Osteocyte (in vitro differentiated cells): ENCODE data around the gene PRAMEF12. TPM values are rescaled to one million over a fixed set of nuclear protein-coding genes. Genes with fewer than 3 reads are reported as not detected.
"Not testable (repeated sequence)": the region's sequence is repeated elsewhere in the genome, so short reads cannot be mapped to it uniquely, and the experiment has no call there.

Source experiments
- DNase-seq: peaks from one replicate; pipeline ENCODE4 v3.0.0; 2021; ENCODE audit warnings: mixed read lengths; ENCODE audit not compliant: unreplicated experiment; ENCODE audit errors: extremely low spot score
- H3K27ac Mint-ChIP-seq: one replicate; pipeline ENCODE4 v1.8.0; 2021; ENCODE audit warnings: mild to moderate bottlenecking, mixed read lengths; ENCODE audit not compliant: unreplicated experiment
- H3K27me3 Mint-ChIP-seq: one replicate; pipeline ENCODE4 v1.8.0; 2021; ENCODE audit warnings: mixed read lengths; ENCODE audit not compliant: unreplicated experiment
- H3K36me3 Mint-ChIP-seq: one replicate; pipeline ENCODE4 v1.8.0; 2021; ENCODE audit warnings: mixed read lengths; ENCODE audit not compliant: unreplicated experiment
- H3K4me1 Mint-ChIP-seq: one replicate; pipeline ENCODE4 v1.8.0; 2021; ENCODE audit warnings: mixed read lengths; ENCODE audit not compliant: unreplicated experiment
- H3K4me3 Mint-ChIP-seq: one replicate; pipeline ENCODE4 v1.8.0; 2021; ENCODE audit warnings: mild to moderate bottlenecking, moderate library complexity, mixed read lengths; ENCODE audit not compliant: unreplicated experiment
- H3K9me3 Mint-ChIP-seq: one replicate; pipeline ENCODE4 v1.8.0; 2021; ENCODE audit warnings: mixed read lengths; ENCODE audit not compliant: unreplicated experiment
- CTCF ChIP-seq: fragments of 200-600 bp; sonication (generic); IDR thresholded peaks from 2 replicates; pipeline ENCODE4 v1.5.0; 2021; ENCODE audit warnings: antibody characterized with exemption, mild to moderate bottlenecking, moderate library complexity
- total RNA-seq: library from RNA; stranded (reverse); gene quantifications from 2 replicates; pipeline ENCODE4 v1.2.1, GENCODE V29; 2021

Gene PRAMEF12
- total RNA-seq, 1 donor from 2014 or later: not detected

DNA sequence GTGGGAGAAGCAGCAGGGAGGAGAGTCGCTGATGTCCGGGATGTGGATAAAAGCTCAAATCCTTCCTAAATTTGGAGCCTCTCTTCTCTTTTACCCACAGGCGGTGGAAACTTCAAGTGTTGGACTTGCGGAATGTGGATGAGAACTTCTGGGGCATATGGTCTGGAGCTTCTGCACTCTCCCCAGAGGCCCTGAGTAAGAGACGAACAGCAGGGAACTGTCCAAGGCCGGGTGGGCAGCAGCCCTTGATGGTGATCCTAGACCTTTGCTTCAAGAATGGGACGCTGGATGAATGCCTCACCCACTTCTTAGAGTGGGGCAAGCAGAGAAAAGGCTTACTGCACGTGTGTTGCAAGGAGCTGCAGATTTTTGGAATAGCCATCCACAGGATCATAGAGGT, 1.9 kb downstream of the PRAMEF12 start:
- Mint-ChIP-seq H3K27ac (no peak overlapping the region), H3K36me3 (no peaks in the 10 kb centered on the region), H3K4me1 (no peaks in the 10 kb centered on the region), H3K27me3 (peaks cover 3% of the 10 kb centered on the region), H3K9me3 (peaks cover 8% of the 10 kb centered on the region), H3K4me3 (no peak overlapping the region)
- DNase-seq: peak; percentile 56
- no peak for TF ChIP-seq CTCF

DNA sequence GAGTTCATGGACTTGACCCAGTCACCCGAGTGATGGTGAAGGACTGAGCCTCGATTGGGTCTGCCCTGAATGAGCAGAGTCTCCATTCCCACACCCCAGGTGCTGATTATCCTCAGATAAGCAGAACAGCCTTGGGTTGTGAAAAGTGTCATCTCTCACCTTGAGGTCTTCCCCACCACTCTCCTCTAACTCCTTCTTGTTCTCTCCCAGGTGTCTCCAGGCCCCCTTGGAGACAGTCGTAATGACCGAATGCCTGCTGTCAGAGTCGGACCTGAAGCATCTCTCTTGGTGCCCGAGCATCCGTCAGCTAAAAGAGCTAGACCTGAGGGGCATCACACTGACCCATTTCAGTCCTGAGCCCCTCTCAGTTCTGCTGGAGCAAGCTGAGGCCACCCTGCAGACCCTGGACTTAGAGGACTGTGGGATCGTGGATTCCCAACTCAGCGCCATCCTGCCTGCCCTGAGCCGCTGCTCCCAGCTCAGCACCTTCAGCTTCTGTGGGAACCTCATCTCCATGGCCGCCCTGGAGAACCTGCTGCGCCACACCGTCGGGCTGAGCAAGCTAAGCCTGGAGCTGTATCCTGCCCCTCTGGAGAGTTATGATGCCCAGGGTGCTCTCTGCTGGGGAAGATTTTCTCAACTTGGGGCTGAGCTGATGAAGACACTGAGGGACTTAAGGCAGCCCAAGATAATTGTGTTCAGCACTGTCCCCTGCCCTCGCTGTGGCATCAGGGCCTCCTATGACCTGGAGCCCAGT, 3.4 kb downstream of the PRAMEF12 start:
- peaks cover 3% of the 10 kb centered on the region for H3K27me3 Mint-ChIP-seq
- peaks cover 8% of the 10 kb centered on the region for H3K9me3 Mint-ChIP-seq
- H3K4me1 Mint-ChIP-seq: no peaks in the 10 kb centered on the region
- peak; percentile 69 for DNase-seq
- H3K4me3 Mint-ChIP-seq: no peak overlapping the region
- H3K27ac Mint-ChIP-seq: no peak overlapping the region
- H3K36me3 Mint-ChIP-seq: no peaks in the 10 kb centered on the region
- no peak for TF ChIP-seq CTCF

DNA sequence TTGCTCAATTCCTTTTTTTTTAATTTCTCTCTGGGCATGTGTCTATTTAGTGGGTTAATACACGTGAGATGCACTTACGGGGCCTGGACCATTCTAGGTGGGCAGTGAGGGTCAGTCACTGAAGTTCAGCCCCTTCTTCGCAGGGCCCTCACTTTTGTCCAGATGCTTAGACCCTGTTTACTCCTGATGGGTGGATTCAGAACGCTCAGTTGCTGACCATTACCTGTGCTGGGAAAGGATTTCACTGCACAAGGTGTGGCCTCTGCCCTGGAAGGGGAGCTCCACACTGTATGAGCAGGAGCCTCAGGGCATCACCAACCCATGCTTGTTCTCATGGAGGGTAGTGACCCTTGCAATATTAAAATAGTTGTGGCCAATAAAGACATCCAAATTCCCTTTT, 4.5 kb downstream of the PRAMEF12 start:
- TF ChIP-seq CTCF: no peak
- peak; percentile 34 for DNase-seq
- no peak overlapping the region for H3K27ac Mint-ChIP-seq
- no peaks in the 10 kb centered on the region for H3K4me1 Mint-ChIP-seq
- peaks cover under 1% of the 10 kb centered on the region for H3K27me3 Mint-ChIP-seq
- peaks cover 4% of the 10 kb centered on the region for H3K9me3 Mint-ChIP-seq
- H3K4me3 Mint-ChIP-seq: no peak overlapping the region
- no peaks in the 10 kb centered on the region for H3K36me3 Mint-ChIP-seq

GRCh38 chr1:12778907-12779306, 5.4 kb downstream of the PRAMEF12 start:
- TF ChIP-seq CTCF: no peak
- no peak overlapping the region for H3K27ac Mint-ChIP-seq
- no peaks in the 10 kb centered on the region for H3K36me3 Mint-ChIP-seq
- H3K27me3 Mint-ChIP-seq: no peaks in the 10 kb centered on the region
- H3K4me3 Mint-ChIP-seq: no peak overlapping the region
- no peaks in the 10 kb centered on the region for H3K4me1 Mint-ChIP-seq
- peaks cover 1% of the 10 kb centered on the region for H3K9me3 Mint-ChIP-seq
- peak; percentile 49 for DNase-seq

GRCh38 chr1:12781488-12781887, 8.0 kb downstream of the PRAMEF12 start:
- not testable (repeated sequence) for H3K36me3 Mint-ChIP-seq, H3K9me3 Mint-ChIP-seq, H3K27ac Mint-ChIP-seq, H3K4me3 Mint-ChIP-seq, H3K27me3 Mint-ChIP-seq, H3K4me1 Mint-ChIP-seq, DNase-seq
- TF ChIP-seq CTCF: peak; percentile 34

GRCh38 chr1:12783783-12784182, 10.2 kb downstream of the PRAMEF12 start:
- not testable (repeated sequence) for DNase-seq, H3K27me3 Mint-ChIP-seq, H3K36me3 Mint-ChIP-seq, H3K27ac Mint-ChIP-seq, H3K4me3 Mint-ChIP-seq, H3K4me1 Mint-ChIP-seq, H3K9me3 Mint-ChIP-seq

- not testable (repeated sequence) for H3K27me3 Mint-ChIP-seq, H3K9me3 Mint-ChIP-seq, H3K4me3 Mint-ChIP-seq, H3K4me1 Mint-ChIP-seq, H3K27ac Mint-ChIP-seq, H3K36me3 Mint-ChIP-seq, DNase-seq
Measured at GRCh38 chr1:12784729-12785128, 11.2 kb downstream of the PRAMEF12 start.

- not testable (repeated sequence) for H3K4me1 Mint-ChIP-seq, H3K4me3 Mint-ChIP-seq, H3K27me3 Mint-ChIP-seq, DNase-seq, H3K9me3 Mint-ChIP-seq, H3K36me3 Mint-ChIP-seq, H3K27ac Mint-ChIP-seq
Measured at GRCh38 chr1:12791097-12791496, 17.6 kb downstream of the PRAMEF12 start, which contains the start of gene PRAMEF1. PRAMEF1 (plus strand) TSS chr1:12791397; CDS start chr1:12793228, 1,831 bp downstream.
